Fibroblast of lung (primary cell): Measurements from ENCODE around the gene CSPG4. TPM values are rescaled to one million over a fixed set of nuclear protein-coding genes. Genes with fewer than 3 reads are reported as not detected.
"Not testable (repeated sequence)": the region's sequence is repeated elsewhere in the genome, so short reads cannot be mapped to it uniquely, and the experiment has no call there.

ENCODE experiments used
- DNase-seq, 2 donors: peaks; one replicate each; pipeline versions ENCODE4 v3.0.0 to v3.0.0-alpha.2; 2010; ENCODE audit warnings: low read depth in 2 of 2
- H2AFZ ChIP-seq: 2 replicates; pipeline ENCODE4 v1.5.1; 2012; ENCODE audit warnings: low read length, control low read depth, inconsistent platforms
- H3K27ac ChIP-seq: 2 replicates; pipeline ENCODE4 v1.5.1; 2011; ENCODE audit warnings: low read length, control low read depth; ENCODE audit not compliant: insufficient read depth
- H3K27me3 ChIP-seq: 2 replicates; pipeline ENCODE4 v1.5.1; 2011; ENCODE audit warnings: mild to moderate bottlenecking, low read length; ENCODE audit not compliant: control insufficient read depth, insufficient read depth
- H3K36me3 ChIP-seq: 2 replicates; pipeline ENCODE4 v1.5.1; 2011; ENCODE audit warnings: low read length; ENCODE audit not compliant: control insufficient read depth, insufficient read depth
- H3K4me1 ChIP-seq: 2 replicates; pipeline ENCODE4 v1.5.1; 2011; ENCODE audit warnings: low read length; ENCODE audit not compliant: control insufficient read depth, insufficient read depth; ENCODE audit errors: extremely low read depth
- H3K4me2 ChIP-seq: 2 replicates; pipeline ENCODE4 v1.5.1; 2011; ENCODE audit warnings: low read length, control low read depth; ENCODE audit not compliant: insufficient read depth; ENCODE audit errors: extremely low read depth
- H3K4me3 ChIP-seq, 4 experiments: fragments of 200-600 bp in 1 of 4; sonication (generic) in 1 of 4; replicated peaks in 1 of 4; 2 replicates each; pipeline ENCODE4 v1.5.1; 2011 to 2016; ENCODE audit warnings: low read length in 4 of 4, low read depth in 3 of 4, mild to moderate bottlenecking in 3 of 4, control low read depth in 2 of 4, inconsistent platforms in 1 of 4, mixed read lengths in 1 of 4; ENCODE audit not compliant: insufficient read depth in 1 of 4; ENCODE audit errors: control extremely low read depth in 1 of 4
- H3K79me2 ChIP-seq: 2 replicates; pipeline ENCODE4 v1.5.1; 2012; ENCODE audit warnings: mild to moderate bottlenecking, low read length, inconsistent platforms; ENCODE audit not compliant: control insufficient read depth, insufficient read depth
- H3K9ac ChIP-seq: 2 replicates; pipeline ENCODE4 v1.5.1; 2011; ENCODE audit warnings: mild to moderate bottlenecking, low read length, control low read depth; ENCODE audit not compliant: insufficient read depth
- H3K9me3 ChIP-seq: 2 replicates; pipeline ENCODE4 v1.5.1; 2012; ENCODE audit warnings: low read depth, low read length; ENCODE audit not compliant: control insufficient read depth, insufficient read depth
- H4K20me1 ChIP-seq: 2 replicates; pipeline ENCODE4 v1.5.1; 2011; ENCODE audit warnings: low read length; ENCODE audit not compliant: control insufficient read depth, insufficient read depth; ENCODE audit errors: extremely low read depth
- CTCF ChIP-seq, 2 donors: IDR thresholded peaks in 1 of 2; conservative IDR thresholded peaks in 1 of 2; 1 replicate in 1 of 2; 2 replicates in 1 of 2; pipeline ENCODE4 v1.5.1; 2011 to 2012; ENCODE audit warnings: low read length in 2 of 2, control low read depth in 1 of 2, inconsistent platforms in 1 of 2, low read depth in 1 of 2, mild to moderate bottlenecking in 1 of 2
- EZH2 ChIP-seq: IDR thresholded peaks from 2 replicates; pipeline ENCODE4 v1.5.1; 2012; ENCODE audit warnings: low read length, control low read depth, mild to moderate bottlenecking; ENCODE audit errors: missing control alignments
- polyA plus RNA-seq, 2 donors: library from polyadenylated mRNA; depleted of rRNA in 1 of 2; stranded (reverse) in 1 of 2; unstranded in 1 of 2; fragments of >200 nt; gene quantifications; 2 replicates each; pipeline ENCODE4 v1.2.1, GENCODE V29; 2011 to 2012; ENCODE audit warnings: missing spikeins in 1 of 2
- total RNA-seq: library from RNA; depleted of rRNA; stranded (reverse); fragments of >200 nt; gene quantifications from 2 replicates; pipeline ENCODE4 v1.2.1, GENCODE V29; 2014

CSPG4 gene
- total and polyA plus RNA-seq, 2 donors (not counting 1 experiment from before 2014, with no cell fraction given), result 23.1 to 109 TPM

- Histone ChIP-seq H3K79me2 (peaks cover 4% of the 10 kb centered on the region), H2AFZ (no peak overlapping the region), H3K4me1 (peaks cover 40% of the 10 kb centered on the region), H3K27me3 (no peaks in the 10 kb centered on the region), H3K4me3 (no peak overlapping the region), H3K36me3 (peaks cover 13% of the 10 kb centered on the region), H3K9me3 (no peaks in the 10 kb centered on the region), H4K20me1 (no peaks in the 10 kb centered on the region), H3K27ac (peak overlapping the region; percentile 97), H3K4me2 (peak overlapping the region; percentile 59), H3K9ac (peak overlapping the region; percentile 69)
- no peak for TF ChIP-seq CTCF (conservative IDR thresholded peaks at IDR 0.05 in 1 of 2, IDR thresholded peaks at IDR 0.05 in 1 of 2; ENCODE audit: low read depth in 1 of 2, low read length in 2 of 2)
- no peak for TF ChIP-seq EZH2
- peak; percentile 65 to 84 for DNase-seq
Observed at GRCh38 chr15:75693501-75694240, 19.0 kb downstream of the CSPG4 start.

- Histone ChIP-seq H3K4me1 (peaks cover 40% of the 10 kb centered on the region), H3K36me3 (peaks cover 19% of the 10 kb centered on the region), H3K27ac (peak overlapping the region; percentile 97)
- H3K9me3 ChIP-seq, DNase-seq, H3K27me3 ChIP-seq, H3K9ac ChIP-seq, H4K20me1 ChIP-seq, H3K4me3 ChIP-seq, H3K4me2 ChIP-seq, H2AFZ ChIP-seq, H3K79me2 ChIP-seq: not testable (repeated sequence)
Observed at GRCh38 chr15:75693028-75693427, 19.6 kb downstream of the CSPG4 start.

GRCh38 chr15:75692311-75692710 lies 20.3 kb downstream of the CSPG4 start:
- not testable (repeated sequence) for H3K27me3 ChIP-seq, H3K4me3 ChIP-seq, H3K9me3 ChIP-seq, H3K27ac ChIP-seq, H3K4me2 ChIP-seq, DNase-seq, H3K9ac ChIP-seq, H2AFZ ChIP-seq, H4K20me1 ChIP-seq, H3K79me2 ChIP-seq
- Histone ChIP-seq H3K36me3 (peaks cover 26% of the 10 kb centered on the region), H3K4me1 (peaks cover 35% of the 10 kb centered on the region)

- not testable (repeated sequence) for H3K4me2 ChIP-seq
- peaks cover 33% of the 10 kb centered on the region for H3K36me3 ChIP-seq
Observed at GRCh38 chr15:75689429-75689828, 23.2 kb downstream of the CSPG4 start.

More at GRCh38 chr15:75689429-75689828, 23.2 kb downstream of the CSPG4 start:
- H3K9ac ChIP-seq, H4K20me1 ChIP-seq, H3K79me2 ChIP-seq, H3K27ac ChIP-seq, H3K4me3 ChIP-seq, H3K9me3 ChIP-seq, H2AFZ ChIP-seq, DNase-seq, H3K27me3 ChIP-seq: not testable (repeated sequence)
- H3K4me1 ChIP-seq, result peaks cover 12% of the 10 kb centered on the region
